GM19324 (cell line): ENCODE measurements around the gene MKI67.

ENCODE experiments used
- ATAC-seq: cut with Tn5 transposase; IDR thresholded peaks from one replicate; pipeline ENCODE4 v1.9.1; 2021; ENCODE audit warnings: mild to moderate bottlenecking, moderate library complexity; ENCODE audit not compliant: unreplicated experiment, low FRiP score

The MKI67 gene

GRCh38 chr10:128055061-128055868, 71.0 kb downstream of the MKI67 start:
- no peak for ATAC-seq

- no peak for ATAC-seq
Measured at GRCh38 chr10:128054163-128054970, 71.9 kb downstream of the MKI67 start.

GRCh38 chr10:128053356-128053755, 72.9 kb downstream of the MKI67 start:
- no peak for ATAC-seq

- ATAC-seq: no peak
Measured at GRCh38 chr10:128052696-128053095, 73.5 kb downstream of the MKI67 start.

- ATAC-seq: no peak
Measured at GRCh38 chr10:128051548-128051947, 74.7 kb downstream of the MKI67 start.

- ATAC-seq: no peak
Measured at GRCh38 chr10:128050936-128051335, 75.3 kb downstream of the MKI67 start.

GRCh38 chr10:128050121-128050516, 76.1 kb downstream of the MKI67 start:
- ATAC-seq: no peak

- ATAC-seq: no peak
Measured at GRCh38 chr10:128049226-128050120, 76.8 kb downstream of the MKI67 start.

- ATAC-seq: no peak
Measured at GRCh38 chr10:128048819-128049210, 77.4 kb downstream of the MKI67 start.

- peak; percentile 8 for ATAC-seq
Measured at GRCh38 chr10:128047991-128048818, 78.0 kb downstream of the MKI67 start.

- peak; percentile 100 for ATAC-seq
Measured at GRCh38 chr10:128047351-128047750, 78.9 kb downstream of the MKI67 start.

GRCh38 chr10:128046953-128047290, 79.3 kb downstream of the MKI67 start:
- ATAC-seq: no peak
